ENCODE results near the gene CPNE4. TPM values are rescaled to one million over a fixed set of nuclear protein-coding genes. Genes with fewer than 3 reads are reported as not detected.
"Not testable (repeated sequence)": the region's sequence is repeated elsewhere in the genome, so short reads cannot be mapped to it uniquely, and the experiment has no call there.

CPNE4 gene
- total and polyA plus RNA-seq, 8 donors, result 0.14 to 1.7 (median 0.66) TPM

GRCh38 chr3:131895766-131896165 is 139.0 kb downstream of the CPNE4 start:
- FAIRE-seq (no peak), ATAC-seq (no peak), DNase-seq (no peak)
- no peaks in the 10 kb centered on the region for H3K4me1 ChIP-seq
- TF ChIP-seq CTCF (IDR thresholded peaks at IDR 0.05), result no peak
- intact Hi-C loops (cut with DNase I), result no loop called here
- no peak overlapping the region for H3K27ac ChIP-seq
- H3K9me3 ChIP-seq, result no peaks in the 10 kb centered on the region
- no peaks in the 10 kb centered on the region for H3K27me3 ChIP-seq
- WGBS, 2 donors, result 55 to 67% methylated on average over 3 of the region's 3 CpGs
- no peaks in the 10 kb centered on the region for H3K36me3 ChIP-seq
- no peak overlapping the region for H3K4me3 ChIP-seq

- Histone ChIP-seq H3K9me3 (no peaks in the 10 kb centered on the region), H3K36me3 (no peaks in the 10 kb centered on the region), H3K27me3 (no peaks in the 10 kb centered on the region), H3K4me3 (no peak overlapping the region), H3K4me1 (no peaks in the 10 kb centered on the region), H3K27ac (no peak overlapping the region)
- intact Hi-C loops (cut with DNase I), result no loop called here
- DNase-seq, result no peak
- FAIRE-seq, result no peak
- ATAC-seq, result no peak
- no peak for TF ChIP-seq CTCF (IDR thresholded peaks at IDR 0.05)
Measured at GRCh38 chr3:131892331-131892730, 142.5 kb downstream of the CPNE4 start.

GRCh38 chr3:131885871-131886270 is 148.9 kb downstream of the CPNE4 start:
- intact Hi-C loops (cut with DNase I); H3K27me3 ChIP-seq; FAIRE-seq; H3K27ac ChIP-seq; H3K4me1 ChIP-seq; ATAC-seq; H3K9me3 ChIP-seq; H3K36me3 ChIP-seq; H3K4me3 ChIP-seq; DNase-seq: not testable (repeated sequence)
- 46 to 59% methylated on average over 4 of the region's 4 CpGs for WGBS, 2 donors

GRCh38 chr3:131883711-131884407 is 151.0 kb downstream of the CPNE4 start:
- Histone ChIP-seq H3K27ac (no peak overlapping the region), H3K36me3 (no peaks in the 10 kb centered on the region), H3K9me3 (no peaks in the 10 kb centered on the region), H3K27me3 (no peaks in the 10 kb centered on the region), H3K4me3 (no peak overlapping the region), H3K4me1 (no peaks in the 10 kb centered on the region)
- no peak for TF ChIP-seq CTCF (IDR thresholded peaks at IDR 0.05)
- no peak for ATAC-seq
- intact Hi-C loops (cut with DNase I), result no loop called here
- DNase-seq, result no peak
- 19 to 33% methylated on average over 2 of the region's 2 CpGs for WGBS, 2 donors
- FAIRE-seq, result no peak

- Histone ChIP-seq H3K4me3 (no peak overlapping the region), H3K36me3 (no peaks in the 10 kb centered on the region), H3K4me1 (no peaks in the 10 kb centered on the region), H3K27ac (no peak overlapping the region), H3K27me3 (no peaks in the 10 kb centered on the region), H3K9me3 (no peaks in the 10 kb centered on the region)
- TF ChIP-seq CTCF (IDR thresholded peaks at IDR 0.05), result no peak
- ATAC-seq (no peak), DNase-seq (no peak), FAIRE-seq (no peak)
- intact Hi-C loops (cut with DNase I), result no loop called here
Measured at GRCh38 chr3:131883086-131883485, 151.7 kb downstream of the CPNE4 start.
